NCI-H1092 treated with DMSO at 0.1 percent for 48 hours (cell line): ENCODE measurements around the gene ARHGAP25.
A peak's percentile ranks its signal among the peaks of the same experiment; 100 is the strongest.

ENCODE experiments used
- DNase-seq: peaks from one replicate; lab custom pipeline; 2025; lab: John Stamatoyannopoulos, UW

Gene ARHGAP25

GRCh38 chr2:68743531-68743930 is 8.9 kb downstream of the ARHGAP25 start:
- DNase-seq = no peak

DNA sequence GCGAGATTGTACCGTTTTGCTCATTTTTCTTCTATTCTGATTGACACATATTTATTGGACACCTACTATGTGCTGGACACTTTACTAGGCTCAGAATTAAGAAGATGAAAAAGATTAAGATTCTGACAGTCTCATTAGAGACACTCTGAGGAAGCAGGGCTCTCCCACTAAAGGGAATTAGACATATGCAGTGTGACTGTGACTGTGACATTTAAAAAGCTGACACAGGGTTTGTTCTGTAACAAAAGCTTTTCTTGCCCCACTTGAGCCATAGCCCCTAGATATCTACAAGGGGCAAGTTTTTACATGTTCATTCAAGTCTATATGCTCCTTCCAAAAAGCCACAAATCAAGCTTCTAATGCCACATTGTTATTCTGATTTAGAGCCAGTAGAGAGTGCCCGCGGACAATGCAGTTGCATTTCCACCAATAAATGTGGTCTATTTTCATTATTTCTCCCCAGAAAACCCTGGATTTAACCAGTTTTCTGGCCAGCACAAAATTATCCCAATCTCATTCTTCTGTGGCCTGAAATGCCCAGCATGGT is 9.8 kb downstream of the ARHGAP25 start:
- DNase-seq = no peak

DNA sequence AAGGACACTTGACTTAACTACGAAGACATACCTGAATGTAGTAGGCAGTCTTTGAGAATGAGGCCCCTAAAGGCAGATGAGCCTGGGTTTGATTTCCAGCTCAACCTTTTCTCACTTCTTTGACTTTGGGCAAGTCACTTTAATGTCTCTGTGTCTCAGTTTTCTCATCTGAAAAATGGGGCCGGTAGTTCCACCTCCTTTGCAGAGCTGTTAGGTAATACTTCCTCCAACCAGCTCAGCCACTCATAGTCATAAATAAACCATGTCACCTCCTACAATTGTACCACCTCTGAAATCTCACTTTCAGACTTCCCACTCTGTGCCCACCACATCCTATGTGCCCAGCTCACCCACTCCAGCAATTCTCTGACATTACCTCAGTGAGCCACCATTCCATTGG is 10.4 kb downstream of the ARHGAP25 start:
- DNase-seq = no peak

DNA sequence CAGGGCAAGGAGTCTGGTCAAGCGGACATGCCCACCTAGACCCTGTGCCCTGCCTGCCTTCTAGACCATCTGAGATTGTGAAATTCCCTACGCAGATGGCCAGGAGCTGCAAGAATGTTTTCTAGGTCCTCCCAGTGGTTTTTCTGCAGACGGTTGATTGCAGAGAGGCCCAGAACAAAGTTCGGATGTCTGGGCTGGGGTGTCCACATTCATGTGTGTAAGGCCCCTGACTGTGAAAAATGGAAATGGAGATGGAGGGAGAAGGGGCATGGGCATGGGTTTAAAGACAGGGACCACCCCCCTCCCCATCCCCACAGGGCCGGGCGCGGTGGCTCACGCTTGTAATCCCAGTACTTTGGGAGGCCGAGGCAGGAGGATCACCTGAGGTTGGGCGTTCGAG is 11.8 kb downstream of the ARHGAP25 start:
- no peak for DNase-seq

DNA sequence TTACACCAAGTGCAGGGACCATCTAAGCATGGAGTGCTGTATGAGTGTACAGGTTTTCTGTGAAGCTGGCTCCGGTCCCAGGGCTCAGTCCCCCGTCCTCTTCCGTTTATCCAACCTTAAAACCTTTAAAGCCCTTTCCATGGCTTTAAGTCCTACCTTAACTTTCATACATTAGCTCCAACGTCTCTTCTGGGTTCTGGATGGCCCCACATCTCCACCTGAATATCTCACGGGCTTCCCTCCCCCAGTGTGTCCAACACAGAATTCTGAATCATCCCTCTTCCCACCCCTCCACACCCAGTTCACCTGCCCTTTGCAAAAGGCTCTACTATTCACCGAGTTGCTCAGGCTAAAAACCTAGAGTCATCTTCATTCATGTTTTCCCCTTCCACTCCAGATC is 12.8 kb downstream of the ARHGAP25 start:
- DNase-seq = no peak

DNA sequence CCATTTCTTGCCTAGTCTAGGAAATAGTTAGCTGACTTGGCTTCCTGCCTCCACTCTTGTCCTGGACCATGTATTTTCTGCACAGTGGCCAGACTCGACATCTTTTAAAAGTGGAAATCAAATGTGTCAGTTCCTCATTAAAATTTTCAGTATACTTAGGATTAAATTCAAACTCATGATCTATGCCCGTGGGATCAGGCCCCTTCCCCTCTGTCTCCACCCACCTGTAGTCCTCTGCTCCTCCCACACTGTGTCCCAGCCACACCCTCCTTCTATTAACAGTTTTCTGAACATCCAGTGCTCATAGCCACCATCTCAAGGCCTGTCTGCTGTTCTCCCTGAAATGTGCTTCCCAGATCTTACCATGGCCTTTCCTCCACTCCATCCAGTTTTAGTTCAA is 13.3 kb downstream of the ARHGAP25 start:
- no peak for DNase-seq

GRCh38 chr2:68748568-68748967 is 14.0 kb downstream of the ARHGAP25 start:
- DNase-seq = no peak

- DNase-seq = no peak
Measured at GRCh38 chr2:68749345-68749744, 14.7 kb downstream of the ARHGAP25 start.

GRCh38 chr2:68750592-68751396 is 16.2 kb downstream of the ARHGAP25 start:
- DNase-seq = no peak

DNA sequence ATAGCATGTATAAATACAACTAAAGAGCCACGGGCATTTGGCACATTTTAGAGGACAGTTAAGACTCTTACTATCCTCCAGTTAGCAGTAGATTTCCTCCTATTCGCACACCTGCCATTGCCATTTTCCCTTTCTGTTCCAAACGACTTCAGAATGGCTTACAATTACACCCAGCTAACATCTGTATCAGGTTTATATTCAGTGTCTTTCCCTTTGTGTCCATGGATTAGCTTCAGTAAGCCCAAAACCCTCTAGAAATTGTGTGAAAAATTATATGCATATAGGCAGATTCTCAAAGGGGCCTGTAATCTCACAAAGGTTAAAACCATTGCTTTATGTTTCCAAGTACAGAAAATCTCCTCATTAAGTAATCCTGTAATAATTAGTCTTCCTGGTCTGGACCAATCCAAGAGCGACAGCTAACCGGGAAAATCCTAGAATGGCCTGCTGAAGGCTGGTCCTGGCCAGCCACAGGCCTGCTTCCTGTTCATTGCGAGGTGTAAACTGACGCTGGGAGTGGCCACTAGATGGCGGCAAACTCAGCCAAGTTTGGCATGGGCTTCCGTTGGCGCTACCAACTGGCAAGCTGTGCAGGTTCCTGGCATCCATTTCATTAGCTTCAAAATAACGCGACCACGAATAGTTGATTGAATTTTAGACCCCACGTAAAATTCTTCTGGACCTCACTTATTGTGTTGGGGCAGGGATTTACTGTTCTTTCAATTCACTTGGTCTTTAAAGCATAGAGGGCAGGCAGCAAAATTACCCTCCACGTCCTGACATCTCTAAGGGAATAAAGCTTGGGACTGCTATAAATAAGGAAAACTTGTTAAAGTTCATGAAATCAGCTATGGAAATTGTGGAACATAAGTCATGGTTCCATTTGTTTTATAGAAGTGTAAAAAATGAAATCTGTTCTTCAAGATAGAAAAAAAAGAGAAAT is 17.1 kb downstream of the ARHGAP25 start:
- peak; percentile 77 for DNase-seq

- no peak for DNase-seq
Measured at GRCh38 chr2:68753318-68753717, 18.7 kb downstream of the ARHGAP25 start.

DNA sequence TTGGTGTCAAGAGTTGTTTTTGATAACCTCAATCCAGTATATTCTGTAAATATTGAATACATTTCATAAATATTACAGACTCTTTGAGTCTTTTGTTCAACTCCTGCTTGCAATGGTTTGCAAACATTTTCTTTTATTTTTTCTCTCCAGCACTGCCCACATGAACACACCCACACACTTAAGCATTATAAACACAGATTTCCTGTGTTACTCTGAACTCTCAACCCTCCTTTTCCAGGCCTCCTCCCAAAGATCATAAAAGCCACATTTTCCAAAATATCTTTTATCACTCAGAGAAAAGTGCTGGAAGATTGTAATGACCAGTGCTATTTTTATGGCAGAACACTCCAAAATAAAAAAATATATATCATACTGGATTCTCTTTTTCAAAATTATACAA is 20.5 kb downstream of the ARHGAP25 start:
- no peak for DNase-seq

- DNase-seq = no peak
Measured at GRCh38 chr2:68756178-68756577, 21.6 kb downstream of the ARHGAP25 start.

DNA sequence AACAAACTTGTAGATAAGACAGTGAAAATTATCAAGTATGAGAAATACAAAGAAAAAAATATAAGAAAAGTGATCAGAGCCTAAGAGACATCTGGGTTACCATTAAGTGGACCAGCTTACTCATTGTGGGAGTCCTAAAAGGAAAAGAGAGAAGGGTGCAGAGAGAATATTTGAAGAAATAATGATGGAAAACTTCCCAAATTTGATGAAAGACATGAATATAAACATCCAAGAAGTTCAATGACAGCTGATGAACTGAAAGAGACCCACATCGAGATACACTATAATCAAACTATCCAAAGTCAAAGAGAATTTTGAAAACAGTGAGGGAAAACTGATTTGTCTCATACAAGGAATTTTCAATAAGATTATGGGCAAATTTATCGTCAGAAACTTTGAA is 22.5 kb downstream of the ARHGAP25 start:
- no peak for DNase-seq

DNA sequence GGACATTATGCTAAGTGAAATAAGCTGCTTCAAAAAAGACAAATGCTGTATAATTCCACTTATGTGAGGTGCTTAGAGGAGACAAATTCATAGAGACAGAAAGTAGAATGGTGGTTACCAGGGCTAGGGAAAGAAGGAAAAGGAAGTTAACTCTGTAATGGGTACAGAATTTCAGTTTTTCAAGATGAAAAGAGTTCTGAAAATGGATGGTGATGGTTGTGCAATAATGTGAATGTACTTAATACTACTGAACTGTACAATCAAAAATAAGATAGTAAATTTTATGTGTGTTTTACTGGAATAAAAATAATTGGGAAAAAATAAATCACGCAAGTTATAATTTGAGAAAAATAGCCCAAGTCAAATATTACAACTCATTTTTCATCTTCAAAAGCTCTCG is 27.5 kb downstream of the ARHGAP25 start:
- no peak for DNase-seq

- DNase-seq = no peak
Measured at GRCh38 chr2:68762665-68763064, 28.1 kb downstream of the ARHGAP25 start.

GRCh38 chr2:68764041-68764805 is 29.6 kb downstream of the ARHGAP25 start:
- no peak for DNase-seq

- no peak for DNase-seq
Measured at GRCh38 chr2:68764806-68765311, 30.2 kb downstream of the ARHGAP25 start.

DNA sequence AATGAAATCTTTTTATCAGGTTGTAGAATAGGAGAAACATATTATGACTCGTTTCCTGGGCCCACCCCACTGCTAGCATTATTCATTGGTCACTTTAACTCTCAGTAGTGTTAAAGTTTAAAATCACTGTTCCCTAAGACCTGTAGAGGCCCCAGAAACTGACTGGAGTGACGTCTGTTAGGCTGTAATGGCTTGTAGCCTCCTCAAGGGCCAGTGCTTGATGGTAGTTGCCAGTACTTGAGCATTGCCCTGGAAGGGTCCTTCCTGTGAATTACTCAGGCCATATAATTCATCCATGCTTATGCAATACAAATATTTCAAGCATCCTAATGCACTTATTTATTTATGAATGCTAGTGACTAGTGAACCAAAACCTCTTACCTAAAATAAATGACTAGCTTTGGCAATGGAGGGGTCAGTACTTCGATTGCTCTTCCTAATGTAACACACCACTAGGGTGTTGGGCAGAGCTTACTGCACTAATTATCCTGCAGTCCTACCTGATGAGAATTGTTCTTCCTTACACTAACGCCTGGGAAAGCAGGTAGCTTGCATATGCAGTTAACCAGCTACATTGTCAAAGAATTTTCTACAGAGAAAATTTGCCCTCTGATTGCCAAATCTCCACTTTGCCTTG is 31.2 kb downstream of the ARHGAP25 start:
- DNase-seq = no peak

DNA sequence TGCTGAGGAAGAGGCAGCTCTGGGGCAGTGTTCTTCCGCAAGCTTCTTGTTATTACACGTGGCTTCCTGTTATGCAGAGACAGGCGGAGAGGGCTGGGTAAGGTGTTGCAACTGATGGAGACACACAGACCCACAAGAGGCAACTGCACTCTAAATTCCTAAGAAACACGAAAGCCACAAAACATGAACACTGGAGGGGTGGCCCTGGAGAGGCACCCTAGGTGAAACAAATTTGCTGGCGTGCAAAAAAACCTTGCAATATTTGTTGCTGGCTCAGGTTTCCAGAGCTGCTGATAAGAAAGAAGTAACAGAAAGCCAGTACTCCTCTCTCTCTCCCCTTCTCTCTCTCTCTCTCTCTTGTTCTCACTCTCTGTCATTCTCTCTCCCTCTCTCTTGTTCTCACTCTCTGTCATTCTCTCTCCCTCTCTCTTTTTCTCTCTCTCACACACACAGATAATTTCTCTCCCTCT is 31.8 kb downstream of the ARHGAP25 start:
- DNase-seq = no peak
